Astrocyte of the spinal cord (primary cell): ENCODE results near the gene C19orf12.
A peak's percentile ranks its signal among the peaks of the same experiment; 100 is the strongest.
"Not testable (repeated sequence)": the region's sequence is repeated elsewhere in the genome, so short reads cannot be mapped to it uniquely, and the experiment has no call there.

ENCODE experiments used
- DNase-seq: peaks from one replicate; pipeline ENCODE4 v3.0.0; 2011; ENCODE audit warnings: low read depth, low spot score
- H3K4me3 ChIP-seq: 2 replicates; pipeline ENCODE4 v1.5.1; 2011; ENCODE audit warnings: low read depth, mild to moderate bottlenecking, low read length, moderate library complexity
- in situ Hi-C: cut with HindIII; loops from 2 replicates; pipeline ENCODE4 v1.10.0; 2017; ENCODE audit warnings: low sequenced_read_pairs
- TF ChIP-seq, protein P1 (sequence below): IDR thresholded peaks from 2 replicates; pipeline ENCODE4 v1.5.1; 2012; ENCODE audit warnings: low read depth, mild to moderate bottlenecking, low read length, inconsistent platforms

Gene C19orf12

GRCh38 chr19:29717051-29717450, 2.0 kb upstream of the C19orf12 start:
- DNase-seq, result no peak
- TF ChIP-seq, protein P1, sequence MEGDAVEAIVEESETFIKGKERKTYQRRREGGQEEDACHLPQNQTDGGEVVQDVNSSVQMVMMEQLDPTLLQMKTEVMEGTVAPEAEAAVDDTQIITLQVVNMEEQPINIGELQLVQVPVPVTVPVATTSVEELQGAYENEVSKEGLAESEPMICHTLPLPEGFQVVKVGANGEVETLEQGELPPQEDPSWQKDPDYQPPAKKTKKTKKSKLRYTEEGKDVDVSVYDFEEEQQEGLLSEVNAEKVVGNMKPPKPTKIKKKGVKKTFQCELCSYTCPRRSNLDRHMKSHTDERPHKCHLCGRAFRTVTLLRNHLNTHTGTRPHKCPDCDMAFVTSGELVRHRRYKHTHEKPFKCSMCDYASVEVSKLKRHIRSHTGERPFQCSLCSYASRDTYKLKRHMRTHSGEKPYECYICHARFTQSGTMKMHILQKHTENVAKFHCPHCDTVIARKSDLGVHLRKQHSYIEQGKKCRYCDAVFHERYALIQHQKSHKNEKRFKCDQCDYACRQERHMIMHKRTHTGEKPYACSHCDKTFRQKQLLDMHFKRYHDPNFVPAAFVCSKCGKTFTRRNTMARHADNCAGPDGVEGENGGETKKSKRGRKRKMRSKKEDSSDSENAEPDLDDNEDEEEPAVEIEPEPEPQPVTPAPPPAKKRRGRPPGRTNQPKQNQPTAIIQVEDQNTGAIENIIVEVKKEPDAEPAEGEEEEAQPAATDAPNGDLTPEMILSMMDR, result no peak
- in situ Hi-C loops, result no loop called here
- no peak overlapping the region for H3K4me3 ChIP-seq

DNA sequence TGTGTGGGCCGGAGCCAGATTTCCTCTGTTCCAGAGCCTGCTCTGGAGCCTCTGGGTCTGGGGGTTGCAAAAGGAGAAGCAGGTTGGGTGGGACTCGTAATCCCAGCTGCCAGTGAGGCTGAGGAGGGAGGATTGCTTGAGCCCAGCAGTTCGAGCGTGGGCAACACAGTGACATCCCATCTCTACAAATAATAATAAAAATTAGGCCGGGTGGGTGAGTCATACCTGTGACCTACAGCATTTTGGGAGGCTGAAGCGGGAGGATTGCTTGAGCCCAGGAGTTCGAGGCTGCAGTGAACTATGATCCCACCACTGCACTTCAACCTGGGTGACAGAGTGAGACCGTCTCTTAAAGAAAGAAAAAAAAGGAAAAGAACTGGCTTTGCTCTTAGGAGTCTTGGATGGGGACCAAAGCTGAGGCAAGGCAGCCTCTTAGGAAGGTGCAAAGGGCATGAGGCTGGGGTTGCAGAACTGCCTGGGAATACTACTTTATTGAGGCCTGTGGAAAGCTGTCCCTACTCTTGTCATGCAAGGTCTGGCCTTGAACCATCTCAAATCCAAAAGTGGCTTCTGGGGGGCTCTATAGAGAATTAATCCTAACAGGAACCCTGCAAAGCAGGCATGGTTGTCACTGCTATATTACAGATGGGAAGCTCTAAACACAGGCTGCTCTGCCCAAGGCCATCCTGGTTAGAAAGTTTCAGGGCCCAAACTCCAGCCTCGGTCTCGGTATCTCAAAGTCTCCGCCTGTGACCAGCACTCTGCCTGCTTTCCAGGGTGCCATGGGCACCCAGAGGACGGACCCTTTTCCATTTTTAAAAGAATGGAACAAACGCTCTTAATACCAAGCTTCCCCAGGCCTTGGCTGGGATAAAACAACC, 880 bp upstream of the C19orf12 start:
- in situ Hi-C loops, result no loop called here
- H3K4me3 ChIP-seq, result peak overlapping the region; percentile 73
- TF ChIP-seq, protein P1, result no peak
- peak; percentile 9 for DNase-seq

- in situ Hi-C loops, result no loop called here
- H3K4me3 ChIP-seq, result peak overlapping the region; percentile 73
- peak; percentile 11 for DNase-seq
- TF ChIP-seq, protein P1, result no peak
Observed at GRCh38 chr19:29714371-29714952, 599 bp downstream of the C19orf12 start.

DNA sequence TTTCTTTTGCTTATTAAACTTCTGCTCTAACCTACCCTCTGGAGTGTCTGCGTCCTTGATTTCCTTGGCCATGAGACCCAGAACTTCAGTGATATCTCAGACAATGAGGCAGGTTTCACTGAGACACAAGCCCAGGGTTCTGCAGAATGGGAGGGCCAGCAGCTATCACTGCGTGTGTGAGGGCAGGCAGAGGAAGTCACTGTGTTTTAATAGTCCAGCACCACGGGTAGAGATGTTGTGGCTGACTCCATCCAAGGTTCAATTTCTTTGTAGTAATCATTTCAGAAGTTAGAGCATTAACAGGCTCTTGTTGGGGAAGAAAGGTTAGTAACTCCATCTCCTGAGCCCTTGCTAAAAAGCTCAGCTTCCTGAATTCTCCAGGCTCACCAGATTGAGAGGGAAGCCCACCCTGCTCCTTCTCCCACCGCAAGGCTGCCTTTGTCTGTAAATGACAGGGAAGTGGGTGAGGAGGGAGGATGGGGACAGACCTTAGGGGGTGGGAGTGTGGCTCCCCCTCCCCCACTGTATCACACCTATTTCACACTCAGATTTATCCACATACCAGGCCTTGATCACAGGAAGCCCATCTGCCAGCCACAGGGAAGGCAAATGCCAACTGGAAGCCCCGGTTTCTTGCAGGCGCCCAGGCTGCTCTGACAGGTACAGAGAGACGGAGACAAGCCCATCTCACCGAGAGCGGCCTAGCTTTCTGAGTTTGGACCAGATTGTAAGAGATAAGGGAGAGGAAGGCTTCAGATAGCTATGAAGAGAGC, 2.1 kb downstream of the C19orf12 start:
- DNase-seq, result no peak
- H3K4me3 ChIP-seq, result no peak overlapping the region
- in situ Hi-C loops, result no loop called here
- TF ChIP-seq, protein P1, result no peak

DNA sequence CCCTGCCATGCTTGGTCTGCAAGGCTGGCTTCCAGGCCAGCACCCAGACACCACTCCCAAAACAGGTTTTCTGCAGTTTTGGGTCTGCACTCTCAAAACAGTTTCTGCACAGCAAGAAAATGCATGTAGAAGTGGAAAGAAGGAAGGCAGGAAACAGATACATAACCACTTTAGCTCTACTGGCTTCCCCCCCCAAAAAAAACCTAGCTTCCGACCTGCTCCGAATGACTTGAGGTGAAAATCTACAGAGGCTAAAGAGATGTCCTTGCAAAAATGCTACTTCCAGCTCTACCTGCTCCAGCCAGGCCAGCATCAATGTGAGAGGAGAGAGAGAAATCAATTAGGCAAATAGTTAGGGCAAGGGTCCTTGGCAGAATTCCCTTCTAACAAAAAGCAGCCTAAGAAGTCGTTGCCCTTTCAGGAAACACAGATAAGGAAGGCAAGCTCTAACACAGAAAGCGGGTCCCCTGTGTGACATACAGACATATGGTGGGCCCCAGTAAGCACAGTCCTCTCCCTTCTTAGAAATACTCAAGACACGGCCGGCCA, 3.4 kb downstream of the C19orf12 start:
- no peak for DNase-seq
- TF ChIP-seq, protein P1, result no peak
- H3K4me3 ChIP-seq, result no peak overlapping the region
- in situ Hi-C loops, result no loop called here

DNA sequence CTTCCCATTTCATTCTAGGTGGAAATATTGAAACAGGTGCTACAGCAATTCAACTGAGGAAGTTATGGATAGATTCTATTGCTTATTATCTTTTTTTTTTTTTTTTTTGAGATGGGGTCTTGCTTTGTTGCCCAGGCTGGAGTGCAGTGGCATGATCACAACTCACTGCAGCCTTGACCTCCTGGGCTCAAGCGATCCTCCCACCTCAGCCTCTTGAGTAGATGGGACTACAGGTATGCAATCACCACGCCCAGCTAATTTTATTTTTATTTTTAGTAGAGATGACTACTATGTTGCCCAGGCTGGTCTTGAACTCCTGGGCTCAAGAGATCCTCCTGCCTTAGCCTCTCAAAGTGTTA, 5.6 kb downstream of the C19orf12 start:
- in situ Hi-C loops, DNase-seq, H3K4me3 ChIP-seq: not testable (repeated sequence)
